EH (cell line): ENCODE data around the gene C2orf92.
A peak's percentile ranks its signal among the peaks of the same experiment; 100 is the strongest.
"Not testable (repeated sequence)": the region's sequence is repeated elsewhere in the genome, so short reads cannot be mapped to it uniquely, and the experiment has no call there.

Experiments used
- DNase-seq: peaks from one replicate; pipeline ENCODE4 v3.0.0-alpha.2; 2015; ENCODE audit warnings: low read depth

C2orf92 gene

GRCh38 chr2:97669448-97669847, at the start of gene C2orf92:
Gene C2orf92, plus strand, starts transcription at chr2:97669713. Its CDS starts 76 bp downstream, at chr2:97669789.
- no peak for DNase-seq

GRCh38 chr2:97620492-97620891, 49.0 kb upstream of the C2orf92 start:
- not testable (repeated sequence) for DNase-seq

- DNase-seq = not testable (repeated sequence)
These were observed 46.5 kb upstream of the C2orf92 start for GRCh38 chr2:97622976-97623375.

- not testable (repeated sequence) for DNase-seq
These were observed 44.0 kb upstream of the C2orf92 start for GRCh38 chr2:97625354-97626048.

- not testable (repeated sequence) for DNase-seq
These were observed 43.5 kb upstream of the C2orf92 start for GRCh38 chr2:97626049-97626430.

- DNase-seq = no peak
These were observed 25.3 kb upstream of the C2orf92 start for GRCh38 chr2:97644023-97644717.

GRCh38 chr2:97645112-97645694, 24.3 kb upstream of the C2orf92 start:
- DNase-seq = peak; percentile 26

- peak; percentile 99 for DNase-seq
These were observed 23.6 kb upstream of the C2orf92 start, which contains the start of gene COX5B for GRCh38 chr2:97645695-97646629. Gene COX5B, plus strand, starts transcription at chr2:97646062. Its CDS starts 25 bp downstream, at chr2:97646087.

GRCh38 chr2:97646977-97647376, 22.5 kb upstream of the C2orf92 start:
- no peak for DNase-seq

GRCh38 chr2:97651114-97651513, 18.4 kb upstream of the C2orf92 start:
- DNase-seq = no peak

GRCh38 chr2:97653473-97653872, 16.0 kb upstream of the C2orf92 start:
- no peak for DNase-seq

- DNase-seq = no peak
These were observed 15.6 kb upstream of the C2orf92 start for GRCh38 chr2:97653874-97654273.

- DNase-seq = no peak
These were observed 15.2 kb upstream of the C2orf92 start for GRCh38 chr2:97654309-97654708.

GRCh38 chr2:97654791-97655190, 14.7 kb upstream of the C2orf92 start:
- no peak for DNase-seq

GRCh38 chr2:97656129-97656755, 13.3 kb upstream of the C2orf92 start:
- DNase-seq = no peak

GRCh38 chr2:97656905-97657587, 12.5 kb upstream of the C2orf92 start:
- DNase-seq = no peak

- no peak for DNase-seq
These were observed 11.4 kb upstream of the C2orf92 start for GRCh38 chr2:97657986-97658690.

- DNase-seq = no peak
These were observed 10.8 kb upstream of the C2orf92 start for GRCh38 chr2:97658691-97659157.

GRCh38 chr2:97659256-97660043, 10.1 kb upstream of the C2orf92 start:
- no peak for DNase-seq
